SU-DHL-6 (cell line): ENCODE measurements around the gene INTS6.

Source experiments
- H2AFZ ChIP-seq: fragments of 200-600 bp; sonication (generic); 2 replicates; pipeline ENCODE4 v1.6.1; 2014; ENCODE audit warnings: low read depth, mild to moderate bottlenecking, moderate library complexity, mixed read lengths, antibody characterized with exemption, low read length; ENCODE audit not compliant: severe bottlenecking
- H3F3A ChIP-seq: fragments of 200-600 bp; shearing (Covaris generic); 2 replicates; pipeline ENCODE4 v1.6.0; 2016; ENCODE audit warnings: antibody characterized with exemption, mild to moderate bottlenecking; ENCODE audit not compliant: insufficient read depth
- H3K27ac ChIP-seq: fragments of 200-600 bp; sonication (generic); 2 replicates; pipeline ENCODE4 v1.5.1; 2016; ENCODE audit warnings: low read depth, mild to moderate bottlenecking, low read length, moderate library complexity, mixed read lengths
- H3K27me3 ChIP-seq: fragments of 200-600 bp; sonication (generic), shearing (Covaris generic); 2 replicates; pipeline ENCODE4 v1.6.0; 2014; ENCODE audit warnings: mild to moderate bottlenecking, low read length
- H3K36me3 ChIP-seq: fragments of 200-600 bp; sonication (generic); 2 replicates; pipeline ENCODE4 v1.6.1; 2014; ENCODE audit warnings: mild to moderate bottlenecking, low read length, mixed read lengths
- H3K4me2 ChIP-seq: fragments of 300-600, 200-600 bp; shearing (Covaris generic), sonication (generic); 2 replicates; pipeline ENCODE4 v1.6.0; 2014; ENCODE audit warnings: low read length, low read depth, mild to moderate bottlenecking; ENCODE audit not compliant: poor library complexity, severe bottlenecking
- H3K4me3 ChIP-seq: fragments of 200-600 bp; sonication (generic); 2 replicates; pipeline ENCODE4 v1.5.1; 2014; ENCODE audit warnings: antibody characterized with exemption, low read length, mild to moderate bottlenecking, mixed read lengths; ENCODE audit not compliant: insufficient read depth, poor library complexity, severe bottlenecking
- H3K79me2 ChIP-seq: fragments of 200-600 bp; sonication (generic); 2 replicates; pipeline ENCODE4 v1.6.1; 2014; ENCODE audit warnings: mild to moderate bottlenecking, low read length, moderate library complexity; ENCODE audit not compliant: insufficient read depth
- H3K9ac ChIP-seq: fragments of 200-600 bp; sonication (generic); 2 replicates; pipeline ENCODE4 v1.7.0; 2014; ENCODE audit warnings: mild to moderate bottlenecking, low read length
- H3K9me2 ChIP-seq: fragments of 200-600 bp; sonication (generic); replicated peaks from 2 replicates; pipeline ENCODE4 v1.6.1; 2014; ENCODE audit warnings: low read length; ENCODE audit not compliant: insufficient read depth
- H3K9me3 ChIP-seq: fragments of 200-600 bp; sonication (generic); 2 replicates; pipeline ENCODE4 v1.6.1; 2014; ENCODE audit warnings: low read length, mixed read lengths; ENCODE audit not compliant: insufficient read depth
- H4K20me1 ChIP-seq: fragments of 200-600 bp; sonication (generic); 2 replicates; pipeline ENCODE4 v1.6.1; 2014; ENCODE audit warnings: low read depth, mild to moderate bottlenecking, antibody characterized with exemption, low read length, moderate library complexity, mixed read lengths
- EZH2phosphoT487 ChIP-seq: fragments of 200-600 bp; sonication (generic), shearing (Covaris generic); conservative IDR thresholded peaks from 2 replicates; pipeline ENCODE4 v1.6.1; 2018; ENCODE audit warnings: mild to moderate bottlenecking, antibody characterized with exemption, low read length, moderate library complexity, mixed read lengths
- TF ChIP-seq, protein P1 (sequence below): fragments of 200-600 bp; sonication (generic); IDR thresholded peaks from one replicate; pipeline ENCODE4 v1.5.1; 2017; ENCODE audit warnings: antibody characterized with exemption, mild to moderate bottlenecking, low read length, moderate library complexity; ENCODE audit not compliant: insufficient read depth, poor library complexity, severe bottlenecking

The INTS6 gene

DNA sequence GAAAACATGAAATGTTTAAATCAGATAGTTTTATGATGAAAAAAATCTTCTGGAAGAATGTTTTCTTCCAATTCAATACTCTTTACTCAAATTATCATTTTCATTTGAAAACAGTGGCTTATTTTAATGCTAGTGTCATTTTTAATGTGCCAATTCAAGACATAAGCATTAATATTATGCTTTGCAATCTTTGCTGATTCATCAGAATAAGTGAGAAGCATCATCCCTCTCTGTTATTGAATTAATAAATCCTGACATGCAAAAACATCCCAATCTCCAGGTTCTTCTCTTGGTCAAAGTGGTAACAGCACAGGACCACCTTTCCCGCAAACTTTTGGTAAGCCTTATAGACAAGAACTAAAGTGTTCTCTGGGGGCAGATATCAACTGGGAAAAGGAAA lies 3.8 kb downstream of the INTS6 start:
- Histone ChIP-seq H3K9me2 (no peaks in the 10 kb centered on the region), H4K20me1 (no peaks in the 10 kb centered on the region), H3K27me3 (no peaks in the 10 kb centered on the region), H3K27ac (no peak overlapping the region; the same call in 1 of the 2 replicates), H3K4me3 (no peak overlapping the region), H3K9ac (no peak overlapping the region), H3K36me3 (peaks cover 38% of the 10 kb centered on the region), H3K9me3 (no peaks in the 10 kb centered on the region), H3K79me2 (peaks cover 7% of the 10 kb centered on the region; the same call in 1 of the 2 replicates), H2AFZ (no peak overlapping the region), H3F3A (peaks cover 22% of the 10 kb centered on the region; the same call in 1 of the 2 replicates), H3K4me2 (peak overlapping the region; percentile 86)
- TF ChIP-seq EZH2phosphoT487, result no peak

DNA sequence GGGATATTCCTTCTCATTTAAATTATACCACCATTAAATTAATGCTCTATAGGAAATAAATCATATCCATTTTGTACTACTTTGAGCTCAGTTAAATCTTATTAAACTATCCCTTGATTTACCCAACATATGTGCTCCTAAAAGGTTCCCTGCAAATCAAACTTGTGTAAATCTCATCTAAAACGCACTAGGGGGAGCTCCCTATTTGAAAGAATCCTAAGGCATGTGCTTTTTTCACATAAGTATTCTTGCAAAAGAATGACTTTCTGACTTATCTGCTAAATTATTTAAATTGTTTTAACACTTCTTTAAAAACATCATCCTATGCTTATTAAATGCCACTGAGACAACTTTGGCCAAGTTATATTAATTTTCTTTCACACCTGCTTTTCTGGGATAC lies 7.9 kb downstream of the INTS6 start:
- peaks cover 29% of the 10 kb centered on the region for H3K36me3 ChIP-seq
- no peak overlapping the region for H3K4me2 ChIP-seq
- H3K4me3 ChIP-seq, result no peak overlapping the region
- TF ChIP-seq EZH2phosphoT487, result no peak
- TF ChIP-seq, protein P1, sequence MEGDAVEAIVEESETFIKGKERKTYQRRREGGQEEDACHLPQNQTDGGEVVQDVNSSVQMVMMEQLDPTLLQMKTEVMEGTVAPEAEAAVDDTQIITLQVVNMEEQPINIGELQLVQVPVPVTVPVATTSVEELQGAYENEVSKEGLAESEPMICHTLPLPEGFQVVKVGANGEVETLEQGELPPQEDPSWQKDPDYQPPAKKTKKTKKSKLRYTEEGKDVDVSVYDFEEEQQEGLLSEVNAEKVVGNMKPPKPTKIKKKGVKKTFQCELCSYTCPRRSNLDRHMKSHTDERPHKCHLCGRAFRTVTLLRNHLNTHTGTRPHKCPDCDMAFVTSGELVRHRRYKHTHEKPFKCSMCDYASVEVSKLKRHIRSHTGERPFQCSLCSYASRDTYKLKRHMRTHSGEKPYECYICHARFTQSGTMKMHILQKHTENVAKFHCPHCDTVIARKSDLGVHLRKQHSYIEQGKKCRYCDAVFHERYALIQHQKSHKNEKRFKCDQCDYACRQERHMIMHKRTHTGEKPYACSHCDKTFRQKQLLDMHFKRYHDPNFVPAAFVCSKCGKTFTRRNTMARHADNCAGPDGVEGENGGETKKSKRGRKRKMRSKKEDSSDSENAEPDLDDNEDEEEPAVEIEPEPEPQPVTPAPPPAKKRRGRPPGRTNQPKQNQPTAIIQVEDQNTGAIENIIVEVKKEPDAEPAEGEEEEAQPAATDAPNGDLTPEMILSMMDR, result no peak
- H3K9ac ChIP-seq, result no peak overlapping the region
- no peaks in the 10 kb centered on the region for H3K9me3 ChIP-seq
- no peak overlapping the region for H2AFZ ChIP-seq
- H3K79me2 ChIP-seq, result no peaks in the 10 kb centered on the region; the same call in 1 of the 2 replicates
- H3K27me3 ChIP-seq, result no peaks in the 10 kb centered on the region
- H4K20me1 ChIP-seq, result no peaks in the 10 kb centered on the region
- no peak overlapping the region for H3K27ac ChIP-seq
- H3K9me2 ChIP-seq, result no peaks in the 10 kb centered on the region
- peaks cover 3% of the 10 kb centered on the region; the same call in 1 of the 2 replicates for H3F3A ChIP-seq

DNA sequence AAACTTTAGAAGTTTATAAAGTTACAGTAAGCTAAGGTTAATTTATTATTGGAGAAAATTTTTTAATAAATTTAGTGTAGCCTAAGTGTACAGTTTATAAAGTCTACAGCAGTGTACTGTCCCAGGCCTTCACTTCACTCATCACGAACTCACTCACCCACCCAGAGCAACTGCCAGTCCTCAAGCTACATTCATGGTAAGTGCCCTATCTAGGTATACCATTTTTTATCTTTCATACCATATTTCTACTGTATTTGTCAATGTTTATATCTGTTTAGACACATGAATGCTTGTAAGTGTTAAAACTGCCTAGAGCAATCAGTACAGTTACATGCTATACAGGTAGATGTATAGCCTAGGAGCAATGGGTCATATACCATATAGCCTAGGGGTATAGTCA lies 12.5 kb downstream of the INTS6 start:
- no peak overlapping the region for H3K4me3 ChIP-seq
- H3K79me2 ChIP-seq, result 0 out of 2 replicates have a peak, but pooled peaks cover 5% of the 10 kb centered on the region
- 0 out of 2 replicates have a peak, but pooled peaks cover 3% of the 10 kb centered on the region for H4K20me1 ChIP-seq
- peaks cover 12% of the 10 kb centered on the region for H3F3A ChIP-seq
- H3K4me2 ChIP-seq, result no peak overlapping the region
- no peak overlapping the region for H3K27ac ChIP-seq
- no peak for TF ChIP-seq EZH2phosphoT487
- TF ChIP-seq, protein P1, result no peak
- no peak overlapping the region for H2AFZ ChIP-seq
- H3K9ac ChIP-seq, result no peak overlapping the region
- no peaks in the 10 kb centered on the region for H3K9me3 ChIP-seq
- no peaks in the 10 kb centered on the region for H3K27me3 ChIP-seq
- H3K9me2 ChIP-seq, result no peaks in the 10 kb centered on the region
- peaks cover 6% of the 10 kb centered on the region; the same call in 1 of the 2 replicates for H3K36me3 ChIP-seq

DNA sequence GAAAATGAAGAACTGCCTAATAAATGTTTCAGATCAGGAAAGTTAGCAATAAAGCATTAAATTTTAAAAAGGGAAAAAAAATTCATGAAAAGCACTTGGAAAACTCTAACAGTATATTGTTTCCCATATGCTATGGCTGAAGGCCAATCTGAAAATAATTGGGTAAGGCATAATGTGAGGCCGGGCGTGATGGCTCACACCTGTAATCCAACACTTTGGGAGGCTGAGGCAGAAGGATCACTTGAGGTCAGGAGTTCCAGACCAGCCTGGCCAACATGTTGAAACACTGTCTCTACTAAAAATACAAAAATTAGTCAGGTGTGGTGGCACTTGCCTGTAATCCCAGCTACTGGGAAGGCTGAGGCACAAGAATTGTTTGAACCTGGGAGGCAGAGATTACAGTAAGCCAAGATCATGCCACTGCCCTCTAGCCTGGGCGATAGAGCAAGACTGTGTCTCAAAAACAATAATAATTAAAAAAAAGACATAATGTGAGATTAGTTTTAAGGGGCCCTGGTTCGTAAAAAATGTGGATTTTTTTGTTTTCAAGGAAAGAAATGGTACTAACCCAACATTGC lies 15.2 kb downstream of the INTS6 start:
- Histone ChIP-seq H3K27ac (no peak overlapping the region), H3K4me2 (no peak overlapping the region), H3K27me3 (no peaks in the 10 kb centered on the region), H3K9me2 (no peaks in the 10 kb centered on the region), H3K36me3 (peaks cover 9% of the 10 kb centered on the region; the same call in 1 of the 2 replicates), H3K9me3 (no peaks in the 10 kb centered on the region), H3K79me2 (peaks cover 12% of the 10 kb centered on the region), H4K20me1 (0 out of 2 replicates have a peak, but pooled peaks cover 3% of the 10 kb centered on the region), H3K9ac (no peak overlapping the region), H3K4me3 (no peak overlapping the region), H2AFZ (no peak overlapping the region), H3F3A (peaks cover 21% of the 10 kb centered on the region)
- TF ChIP-seq, protein P1, result no peak
